SK-N-SH treated with all-trans-retinoic acid at 6 μM for 48 hours (cell line): Measurements from ENCODE around the gene PTGER4.

Experiments
- ATAC-seq: fragments of 200-7000 bp; cut with Tn5 transposase; 3 replicates; pipeline ENCODE4 v1.9.1; 2020; ENCODE audit warnings: mild to moderate bottlenecking, moderate library complexity
- ARNTL ChIP-seq: fragments of 450-650 bp; formaldehyde crosslinking; IDR thresholded peaks from 2 replicates; pipeline ENCODE4 v1.5.0; 2020; ENCODE audit warnings: low read depth, mild to moderate bottlenecking, moderate library complexity, borderline replicate concordance
- BACH2 ChIP-seq: fragments of 250-450 bp; sonication (Bioruptor Pico); IDR thresholded peaks from 2 replicates; pipeline ENCODE4 v1.9.0; 2021; ENCODE audit warnings: mild to moderate bottlenecking, borderline replicate concordance
- CREB5 ChIP-seq: fragments of 250-450 bp; sonication (Bioruptor Pico); IDR thresholded peaks from 2 replicates; pipeline ENCODE4 v1.5.1; 2020; ENCODE audit warnings: low read depth, mild to moderate bottlenecking, moderate library complexity
- CSDC2 ChIP-seq: fragments of 250-450 bp; sonication (Bioruptor Pico); IDR thresholded peaks from 2 replicates; pipeline ENCODE4 v1.5.0; 2020; ENCODE audit warnings: mild to moderate bottlenecking, moderate library complexity
- ESRRG ChIP-seq: fragments of 250-450 bp; sonication (Bioruptor Pico); IDR thresholded peaks from 2 replicates; pipeline ENCODE4 v1.6.1; 2021; ENCODE audit warnings: mild to moderate bottlenecking
- GLIS3 ChIP-seq: fragments of 250-450 bp; sonication (Bioruptor Pico); IDR thresholded peaks from 2 replicates; pipeline ENCODE4 v1.5.0; 2020; ENCODE audit warnings: mild to moderate bottlenecking, moderate library complexity
- ISL1 ChIP-seq: fragments of 250-450 bp; sonication (Bioruptor Pico); IDR thresholded peaks from 2 replicates; pipeline ENCODE4 v2.1.2; 2022; ENCODE audit warnings: mild to moderate bottlenecking, moderate library complexity
- OSR1 ChIP-seq: fragments of 250-450 bp; sonication (Bioruptor Pico); IDR thresholded peaks from 2 replicates; pipeline ENCODE4 v1.8.0; 2022; ENCODE audit warnings: moderate library complexity, mild to moderate bottlenecking, inconsistent platforms
- PPARA ChIP-seq: fragments of 250-450 bp; sonication (Bioruptor Pico); IDR thresholded peaks from 2 replicates; pipeline ENCODE4 v1.5.0; 2020; ENCODE audit warnings: mild to moderate bottlenecking, borderline replicate concordance
- RARB ChIP-seq: fragments of 250-450 bp; sonication (Bioruptor Pico); IDR thresholded peaks from 2 replicates; pipeline ENCODE4 v1.8.0; 2021; ENCODE audit warnings: mild to moderate bottlenecking, moderate library complexity
- SNAI2 ChIP-seq: fragments of 250-450 bp; sonication (Bioruptor Pico); IDR thresholded peaks from 2 replicates; pipeline ENCODE4 v1.5.0; 2020; ENCODE audit warnings: mild to moderate bottlenecking, moderate library complexity
- TCF4 ChIP-seq: fragments of 250-450 bp; sonication (Bioruptor Pico); IDR thresholded peaks from 2 replicates; pipeline ENCODE4 v1.8.0; 2021; ENCODE audit warnings: mild to moderate bottlenecking, moderate library complexity, borderline replicate concordance
- TOX ChIP-seq: fragments of 250-450 bp; sonication (Bioruptor Pico); IDR thresholded peaks from 2 replicates; pipeline ENCODE4 v1.8.0; 2021; ENCODE audit warnings: mild to moderate bottlenecking, moderate library complexity, borderline replicate concordance
- TSHZ2 ChIP-seq: fragments of 250-450 bp; sonication (Bioruptor Pico); IDR thresholded peaks from 2 replicates; pipeline ENCODE4 v1.5.0; 2020; ENCODE audit warnings: mild to moderate bottlenecking, moderate library complexity
- ZC3H10 ChIP-seq: fragments of 250-450 bp; sonication (Bioruptor Pico); IDR thresholded peaks from 2 replicates; pipeline ENCODE4 v1.5.1; 2021; ENCODE audit warnings: mild to moderate bottlenecking, moderate library complexity
- ZFP3 ChIP-seq: fragments of 250-450 bp; sonication (Bioruptor Pico); IDR thresholded peaks from 2 replicates; pipeline ENCODE4 v1.5.0; 2020; ENCODE audit warnings: mild to moderate bottlenecking, moderate library complexity
- ZFP30 ChIP-seq: fragments of 450-650 bp; formaldehyde crosslinking; IDR thresholded peaks from 2 replicates; pipeline ENCODE4 v1.5.0; 2022; ENCODE audit warnings: mild to moderate bottlenecking, moderate library complexity
- ZNF565 ChIP-seq: fragments of 450-650 bp; formaldehyde crosslinking; conservative IDR thresholded peaks from 2 replicates; pipeline ENCODE4 v1.5.0; 2020; ENCODE audit warnings: low read depth, mild to moderate bottlenecking, moderate library complexity
- ZNF70 ChIP-seq: fragments of 450-650 bp; formaldehyde crosslinking; IDR thresholded peaks from 2 replicates; pipeline ENCODE4 v1.5.0; 2020; ENCODE audit warnings: mild to moderate bottlenecking, moderate library complexity
- ZNF8 ChIP-seq: fragments of 450-650 bp; formaldehyde crosslinking; IDR thresholded peaks from 2 replicates; pipeline ENCODE4 v1.5.0; 2020; ENCODE audit warnings: mild to moderate bottlenecking, moderate library complexity
- TF ChIP-seq, protein P1 (sequence below): fragments of 250-450 bp; sonication (Bioruptor Pico); IDR thresholded peaks from 2 replicates; pipeline ENCODE4 v1.8.0; 2021; ENCODE audit warnings: low read depth, mild to moderate bottlenecking, moderate library complexity, borderline replicate concordance
- TF ChIP-seq, protein P2 (sequence below): fragments of 250-450 bp; sonication (Bioruptor Pico); IDR thresholded peaks from 2 replicates; pipeline ENCODE4 v1.8.0; 2020; ENCODE audit warnings: mild to moderate bottlenecking, moderate library complexity, borderline replicate concordance
- TF ChIP-seq, protein P3 (sequence below): fragments of 250-450 bp; sonication (Bioruptor Pico); IDR thresholded peaks from 2 replicates; pipeline ENCODE4 v1.5.1; 2021; ENCODE audit warnings: mild to moderate bottlenecking, moderate library complexity

Gene PTGER4

DNA sequence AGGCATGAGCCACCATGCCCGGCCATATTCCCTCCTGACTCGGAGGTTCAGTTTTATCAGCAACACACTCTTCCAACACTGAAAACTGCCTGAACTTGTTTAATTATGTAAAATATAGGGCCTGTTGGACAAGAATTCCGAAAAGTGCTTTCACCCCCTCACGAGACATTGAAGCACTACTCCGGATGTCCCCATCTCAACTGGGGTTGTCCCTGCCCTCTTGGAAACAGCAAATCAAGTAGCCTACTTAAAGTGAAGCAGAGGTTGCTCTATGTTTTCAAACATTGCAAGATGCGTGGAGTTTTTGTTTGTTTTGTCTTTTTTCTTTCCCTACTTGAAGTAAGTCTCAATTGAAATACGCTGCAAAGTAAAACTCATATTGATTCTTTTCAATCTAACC is 7.6 kb downstream of the PTGER4 start:
- TF ChIP-seq PPARA (CRISPR knock-in tag) = no peak
- TF ChIP-seq ZFP30 (CRISPR knock-in tag) = no peak
- TF ChIP-seq, protein P1, sequence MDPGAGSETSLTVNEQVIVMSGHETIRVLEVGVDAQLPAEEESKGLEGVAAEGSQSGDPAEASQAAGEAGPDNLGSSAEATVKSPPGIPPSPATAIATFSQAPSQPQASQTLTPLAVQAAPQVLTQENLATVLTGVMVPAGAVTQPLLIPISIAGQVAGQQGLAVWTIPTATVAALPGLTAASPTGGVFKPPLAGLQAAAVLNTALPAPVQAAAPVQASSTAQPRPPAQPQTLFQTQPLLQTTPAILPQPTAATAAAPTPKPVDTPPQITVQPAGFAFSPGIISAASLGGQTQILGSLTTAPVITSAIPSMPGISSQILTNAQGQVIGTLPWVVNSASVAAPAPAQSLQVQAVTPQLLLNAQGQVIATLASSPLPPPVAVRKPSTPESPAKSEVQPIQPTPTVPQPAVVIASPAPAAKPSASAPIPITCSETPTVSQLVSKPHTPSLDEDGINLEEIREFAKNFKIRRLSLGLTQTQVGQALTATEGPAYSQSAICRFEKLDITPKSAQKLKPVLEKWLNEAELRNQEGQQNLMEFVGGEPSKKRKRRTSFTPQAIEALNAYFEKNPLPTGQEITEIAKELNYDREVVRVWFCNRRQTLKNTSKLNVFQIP (CRISPR knock-in tag) = no peak
- TF ChIP-seq CREB5 (CRISPR knock-in tag) = no peak
- TF ChIP-seq TSHZ2 (CRISPR knock-in tag) = no peak
- no peak for TF ChIP-seq ESRRG (CRISPR knock-in tag)
- no peak for TF ChIP-seq SNAI2 (CRISPR knock-in tag)
- TF ChIP-seq ARNTL (CRISPR knock-in tag) = no peak
- TF ChIP-seq RARB (CRISPR knock-in tag) = no peak
- no peak for TF ChIP-seq TCF4
- no peak for TF ChIP-seq GLIS3 (CRISPR knock-in tag)
- TF ChIP-seq, protein P2, sequence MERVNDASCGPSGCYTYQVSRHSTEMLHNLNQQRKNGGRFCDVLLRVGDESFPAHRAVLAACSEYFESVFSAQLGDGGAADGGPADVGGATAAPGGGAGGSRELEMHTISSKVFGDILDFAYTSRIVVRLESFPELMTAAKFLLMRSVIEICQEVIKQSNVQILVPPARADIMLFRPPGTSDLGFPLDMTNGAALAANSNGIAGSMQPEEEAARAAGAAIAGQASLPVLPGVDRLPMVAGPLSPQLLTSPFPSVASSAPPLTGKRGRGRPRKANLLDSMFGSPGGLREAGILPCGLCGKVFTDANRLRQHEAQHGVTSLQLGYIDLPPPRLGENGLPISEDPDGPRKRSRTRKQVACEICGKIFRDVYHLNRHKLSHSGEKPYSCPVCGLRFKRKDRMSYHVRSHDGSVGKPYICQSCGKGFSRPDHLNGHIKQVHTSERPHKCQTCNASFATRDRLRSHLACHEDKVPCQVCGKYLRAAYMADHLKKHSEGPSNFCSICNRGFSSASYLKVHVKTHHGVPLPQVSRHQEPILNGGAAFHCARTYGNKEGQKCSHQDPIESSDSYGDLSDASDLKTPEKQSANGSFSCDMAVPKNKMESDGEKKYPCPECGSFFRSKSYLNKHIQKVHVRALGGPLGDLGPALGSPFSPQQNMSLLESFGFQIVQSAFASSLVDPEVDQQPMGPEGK = no peak
- no peak for TF ChIP-seq ZC3H10 (CRISPR knock-in tag)
- TF ChIP-seq OSR1 (CRISPR knock-in tag) = no peak
- TF ChIP-seq ZNF565 (CRISPR knock-in tag) = no peak
- TF ChIP-seq ZNF70 (CRISPR knock-in tag) = no peak
- no peak for TF ChIP-seq BACH2 (CRISPR knock-in tag)
- TF ChIP-seq ZFP3 (CRISPR knock-in tag) = no peak

DNA sequence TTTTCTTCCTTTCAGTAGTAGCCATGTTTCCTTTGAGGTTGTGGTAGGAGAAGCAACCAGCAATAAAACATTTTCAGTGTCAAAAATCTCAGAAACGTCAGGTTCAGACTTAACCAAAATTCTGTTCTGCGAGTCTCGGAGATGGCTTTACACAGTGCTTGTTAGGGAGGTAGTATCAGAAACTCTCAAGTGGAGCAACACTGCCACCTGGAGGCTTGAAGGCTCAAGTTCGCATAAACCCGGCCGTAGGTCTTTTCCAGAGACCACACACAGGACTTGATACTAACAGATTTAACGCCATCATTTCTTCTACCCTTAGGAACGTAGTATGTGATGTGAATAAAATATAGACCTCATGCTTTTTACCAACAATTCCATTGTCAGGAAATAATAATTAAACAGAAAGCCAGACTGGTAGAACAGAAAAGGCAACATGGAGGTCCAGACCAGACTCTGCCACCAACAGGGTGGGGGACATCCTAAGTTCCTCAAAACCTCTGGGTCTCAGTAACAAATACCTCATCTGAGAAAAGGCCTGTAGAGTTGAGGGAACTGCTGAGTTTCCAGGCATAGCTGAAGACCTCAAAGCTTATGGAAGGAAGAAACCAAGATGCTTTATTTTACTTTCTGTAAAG is 8.5 kb downstream of the PTGER4 start:
- ATAC-seq = peak; percentile 97
- TF ChIP-seq RARB (CRISPR knock-in tag) (no peak), ISL1 (no peak), GLIS3 (CRISPR knock-in tag) (no peak), ZNF8 (no peak), TSHZ2 (CRISPR knock-in tag) (no peak), ARNTL (CRISPR knock-in tag) (no peak), ESRRG (CRISPR knock-in tag) (no peak), TOX (CRISPR knock-in tag) (no peak), CSDC2 (CRISPR knock-in tag) (no peak), SNAI2 (CRISPR knock-in tag) (no peak), BACH2 (CRISPR knock-in tag) (no peak), ZFP30 (CRISPR knock-in tag) (no peak), OSR1 (CRISPR knock-in tag) (no peak), ZFP3 (CRISPR knock-in tag) (no peak), CREB5 (CRISPR knock-in tag) (no peak), ZNF565 (CRISPR knock-in tag) (no peak), ZC3H10 (CRISPR knock-in tag) (no peak), PPARA (CRISPR knock-in tag) (no peak)
- TF ChIP-seq, protein P1 (CRISPR knock-in tag) = no peak
- TF ChIP-seq, protein P3, sequence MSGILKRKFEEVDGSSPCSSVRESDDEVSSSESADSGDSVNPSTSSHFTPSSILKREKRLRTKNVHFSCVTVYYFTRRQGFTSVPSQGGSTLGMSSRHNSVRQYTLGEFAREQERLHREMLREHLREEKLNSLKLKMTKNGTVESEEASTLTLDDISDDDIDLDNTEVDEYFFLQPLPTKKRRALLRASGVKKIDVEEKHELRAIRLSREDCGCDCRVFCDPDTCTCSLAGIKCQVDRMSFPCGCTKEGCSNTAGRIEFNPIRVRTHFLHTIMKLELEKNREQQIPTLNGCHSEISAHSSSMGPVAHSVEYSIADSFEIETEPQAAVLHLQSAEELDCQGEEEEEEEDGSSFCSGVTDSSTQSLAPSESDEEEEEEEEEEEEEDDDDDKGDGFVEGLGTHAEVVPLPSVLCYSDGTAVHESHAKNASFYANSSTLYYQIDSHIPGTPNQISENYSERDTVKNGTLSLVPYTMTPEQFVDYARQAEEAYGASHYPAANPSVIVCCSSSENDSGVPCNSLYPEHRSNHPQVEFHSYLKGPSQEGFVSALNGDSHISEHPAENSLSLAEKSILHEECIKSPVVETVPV = no peak

More for the DNA sequence above, 7.6 kb downstream of the PTGER4 start:
- no peak for ATAC-seq
